Liver (tissue), 9 donors: Measurements from ENCODE around the gene MTIF3. TPM values are rescaled to one million over a fixed set of nuclear protein-coding genes. Genes with fewer than 3 reads are reported as not detected.

Experiments
- DNase-seq: peaks from one replicate; pipeline ENCODE4 v3.0.0-alpha.2; 2017; ENCODE audit warnings: low spot score
- H3K27ac ChIP-seq, 2 donors: one replicate each; pipeline ENCODE4 v1.7.0; 2013; ENCODE audit warnings: inconsistent platforms in 2 of 2, low read length in 2 of 2, control low read depth in 1 of 2, low read depth in 1 of 2, mild to moderate bottlenecking in 1 of 2
- H3K27me3 ChIP-seq, 4 donors: one replicate each; pipeline versions ENCODE4 v1.6.1 to v1.7.0; 2013; ENCODE audit warnings: low read length in 3 of 4, inconsistent platforms in 1 of 4, mild to moderate bottlenecking in 1 of 4, moderate library complexity in 1 of 4; ENCODE audit not compliant: control insufficient read depth in 4 of 4, insufficient read depth in 4 of 4
- H3K36me3 ChIP-seq, 4 donors: one replicate each; pipeline versions ENCODE4 v1.6.1 to v1.7.0; 2013; ENCODE audit warnings: low read length in 3 of 4, mild to moderate bottlenecking in 3 of 4, low read depth in 1 of 4, moderate library complexity in 1 of 4; ENCODE audit not compliant: control insufficient read depth in 4 of 4, insufficient read depth in 3 of 4
- H3K4me1 ChIP-seq, 4 donors: one replicate each; pipeline versions ENCODE4 v1.6.1 to v1.7.0; 2013; ENCODE audit warnings: low read length in 3 of 4, mild to moderate bottlenecking in 3 of 4, moderate library complexity in 1 of 4; ENCODE audit not compliant: control insufficient read depth in 4 of 4, insufficient read depth in 4 of 4
- H3K4me3 ChIP-seq, 3 donors: one replicate each; pipeline versions ENCODE4 v1.6.1 to v1.7.0; 2013; ENCODE audit warnings: low read length in 3 of 3, control low read depth in 1 of 3, low read depth in 1 of 3, mild to moderate bottlenecking in 1 of 3
- H3K9ac ChIP-seq, 2 donors: one replicate each; pipeline ENCODE4 v1.7.0; 2013; ENCODE audit warnings: low read length in 2 of 2, mild to moderate bottlenecking in 2 of 2, moderate library complexity in 2 of 2, control low read depth in 1 of 2, low read depth in 1 of 2
- H3K9me3 ChIP-seq, 4 donors: one replicate each; pipeline versions ENCODE4 v1.6.1 to v1.7.0; 2013; ENCODE audit warnings: low read length in 3 of 4; ENCODE audit not compliant: control insufficient read depth in 4 of 4
- EGR1 ChIP-seq, 2 donors: IDR thresholded peaks; 2 replicates each; pipeline ENCODE4 v1.6.1; 2016 to 2018; ENCODE audit warnings: antibody characterized with exemption in 2 of 2, low read depth in 2 of 2
- FOXA1 ChIP-seq: IDR thresholded peaks from 2 replicates; pipeline ENCODE4 v1.6.1; 2016; ENCODE audit warnings: antibody characterized with exemption
- FOXA2 ChIP-seq: IDR thresholded peaks from 2 replicates; pipeline ENCODE4 v1.6.1; 2016; ENCODE audit warnings: antibody characterized with exemption
- GABPA ChIP-seq, 2 donors: IDR thresholded peaks in 1 of 2; conservative IDR thresholded peaks in 1 of 2; 2 replicates each; pipeline ENCODE4 v1.6.1; 2016; ENCODE audit warnings: antibody characterized with exemption in 2 of 2, mild to moderate bottlenecking in 1 of 2, moderate library complexity in 1 of 2
- HNF4A ChIP-seq, 2 donors: conservative IDR thresholded peaks; 2 replicates each; pipeline ENCODE4 v1.6.1; 2016; ENCODE audit warnings: antibody characterized with exemption in 2 of 2, mild to moderate bottlenecking in 2 of 2
- HNF4G ChIP-seq: IDR thresholded peaks from 2 replicates; pipeline ENCODE4 v1.6.1; 2016; ENCODE audit warnings: antibody characterized with exemption
- JUND ChIP-seq, 2 donors: IDR thresholded peaks; 2 replicates each; pipeline ENCODE4 v1.6.1; 2016; ENCODE audit warnings: antibody characterized with exemption in 2 of 2
- NR2F2 ChIP-seq: IDR thresholded peaks from 2 replicates; pipeline ENCODE4 v1.6.1; 2016; ENCODE audit warnings: antibody characterized with exemption
- RAD21 ChIP-seq, 2 donors: IDR thresholded peaks; 2 replicates each; pipeline ENCODE4 v1.6.1; 2016; ENCODE audit warnings: antibody characterized with exemption in 2 of 2, mild to moderate bottlenecking in 2 of 2
- RXRA ChIP-seq, 2 donors: IDR thresholded peaks; 2 replicates each; pipeline ENCODE4 v1.6.1; 2017 to 2018; ENCODE audit warnings: antibody characterized with exemption in 2 of 2, mild to moderate bottlenecking in 1 of 2
- SP1 ChIP-seq: IDR thresholded peaks from 2 replicates; pipeline ENCODE4 v1.6.1; 2018; ENCODE audit warnings: antibody characterized with exemption, mild to moderate bottlenecking
- TAF1 ChIP-seq: conservative IDR thresholded peaks from 2 replicates; pipeline ENCODE4 v1.6.1; 2016; ENCODE audit warnings: antibody characterized with exemption, mild to moderate bottlenecking
- YY1 ChIP-seq: IDR thresholded peaks from 2 replicates; pipeline ENCODE4 v1.6.1; 2016; ENCODE audit warnings: antibody characterized with exemption, mild to moderate bottlenecking
- WGBS: extraction: QIAGEN DNeasy Blood & Tissue Kit; methylation state at CpG from one replicate; pipeline ENCODE4 v1.1.7; 2013; 5-methylcytosine and 5-hydroxymethylcytosine counted together
- polyA plus RNA-seq, 2 donors: library from polyadenylated mRNA; stranded (reverse) in 1 of 2; unstranded in 1 of 2; fragments of 200-250 nt in 1 of 2; fragments of >200 nt in 1 of 2; fragmentation: Nextera tagmentation in 1 of 2; extraction: Ambion mirVana in 1 of 2; gene quantifications; one replicate each; pipeline versions ENCODE4 v1.2.1 to v1.2.3, GENCODE V29; 2013 to 2015
- total RNA-seq, 2 donors: library from RNA; depleted of rRNA; stranded (reverse); fragments of >200 nt; gene quantifications; one replicate each; pipeline ENCODE4 v1.2.3, GENCODE V29; 2014
- TF ChIP-seq, protein P1 (sequence below): fragments of 150-350 bp; IDR thresholded peaks from 2 replicates; pipeline ENCODE4 v1.5.1; 2017; ENCODE audit warnings: improper control_type of control experiment, low read depth, low read length; ENCODE audit not compliant: missing input control
- TF ChIP-seq, protein P2 (sequence below): IDR thresholded peaks from 2 replicates; pipeline ENCODE4 v1.6.1; 2016; ENCODE audit warnings: antibody characterized with exemption
- TF ChIP-seq, protein P3 (sequence below): IDR thresholded peaks from 2 replicates; pipeline ENCODE4 v1.6.1; 2016; ENCODE audit warnings: antibody characterized with exemption
- TF ChIP-seq, protein P4 (sequence below): IDR thresholded peaks from 2 replicates; pipeline ENCODE4 v1.6.1; 2016; ENCODE audit warnings: antibody characterized with exemption, mild to moderate bottlenecking
- TF ChIP-seq, protein P5 (sequence below): IDR thresholded peaks from 2 replicates; pipeline ENCODE4 v1.6.1; 2016; ENCODE audit warnings: antibody characterized with exemption
- donor health status: healthy.
- donor health status: healthy.
- donor health status: healthy.
- donor health status: healthy.
- donor health status: healthy.

MTIF3 gene
- total and polyA plus RNA-seq, 4 donors: 28.0 to 62.1 (median 32.8) TPM

DNA sequence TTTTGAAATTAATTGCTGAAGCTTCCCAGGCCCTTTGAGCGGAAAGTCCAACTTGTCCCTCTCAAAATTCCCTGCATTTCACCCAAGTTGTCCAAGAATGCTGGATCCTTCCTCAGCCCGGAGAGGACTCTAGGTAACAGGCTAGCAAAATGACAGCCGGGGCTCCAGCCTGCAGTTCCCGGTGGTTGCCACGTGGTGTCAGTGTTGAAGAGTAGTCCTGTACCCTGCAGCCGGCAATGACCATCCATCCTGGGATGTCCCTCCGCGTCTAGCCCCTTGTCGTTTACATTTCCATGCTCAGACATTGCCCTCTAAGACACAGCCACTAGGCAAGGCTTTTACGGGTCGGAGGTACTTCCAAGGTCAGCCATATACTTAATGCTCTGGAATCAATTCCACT lies 31.4 kb upstream of the MTIF3 start:
- Histone ChIP-seq H3K9ac (no peak overlapping the region), H3K27ac (no peak overlapping the region), H3K36me3 (no peaks in the 10 kb centered on the region), H3K9me3 (peaks cover 0 to 4% (median 0%) of the 10 kb centered on the region in 4 donors), H3K4me3 (no peak overlapping the region), H3K4me1 (no peaks in the 10 kb centered on the region), H3K27me3 (peaks cover 0 to 2% (median 0%) of the 10 kb centered on the region in 4 donors)
- WGBS: 22% methylated on average over 11 of the region's 11 CpGs
- TF ChIP-seq RAD21 (IDR thresholded peaks at IDR 0.05) (peak; percentile 70 to 82), NR2F2 (no peak)
- TF ChIP-seq, protein P1, sequence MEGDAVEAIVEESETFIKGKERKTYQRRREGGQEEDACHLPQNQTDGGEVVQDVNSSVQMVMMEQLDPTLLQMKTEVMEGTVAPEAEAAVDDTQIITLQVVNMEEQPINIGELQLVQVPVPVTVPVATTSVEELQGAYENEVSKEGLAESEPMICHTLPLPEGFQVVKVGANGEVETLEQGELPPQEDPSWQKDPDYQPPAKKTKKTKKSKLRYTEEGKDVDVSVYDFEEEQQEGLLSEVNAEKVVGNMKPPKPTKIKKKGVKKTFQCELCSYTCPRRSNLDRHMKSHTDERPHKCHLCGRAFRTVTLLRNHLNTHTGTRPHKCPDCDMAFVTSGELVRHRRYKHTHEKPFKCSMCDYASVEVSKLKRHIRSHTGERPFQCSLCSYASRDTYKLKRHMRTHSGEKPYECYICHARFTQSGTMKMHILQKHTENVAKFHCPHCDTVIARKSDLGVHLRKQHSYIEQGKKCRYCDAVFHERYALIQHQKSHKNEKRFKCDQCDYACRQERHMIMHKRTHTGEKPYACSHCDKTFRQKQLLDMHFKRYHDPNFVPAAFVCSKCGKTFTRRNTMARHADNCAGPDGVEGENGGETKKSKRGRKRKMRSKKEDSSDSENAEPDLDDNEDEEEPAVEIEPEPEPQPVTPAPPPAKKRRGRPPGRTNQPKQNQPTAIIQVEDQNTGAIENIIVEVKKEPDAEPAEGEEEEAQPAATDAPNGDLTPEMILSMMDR: peak; percentile 81
- TF ChIP-seq, protein P2, sequence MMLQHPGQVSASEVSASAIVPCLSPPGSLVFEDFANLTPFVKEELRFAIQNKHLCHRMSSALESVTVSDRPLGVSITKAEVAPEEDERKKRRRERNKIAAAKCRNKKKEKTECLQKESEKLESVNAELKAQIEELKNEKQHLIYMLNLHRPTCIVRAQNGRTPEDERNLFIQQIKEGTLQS: no peak
- DNase-seq: peak; percentile 62

DNA sequence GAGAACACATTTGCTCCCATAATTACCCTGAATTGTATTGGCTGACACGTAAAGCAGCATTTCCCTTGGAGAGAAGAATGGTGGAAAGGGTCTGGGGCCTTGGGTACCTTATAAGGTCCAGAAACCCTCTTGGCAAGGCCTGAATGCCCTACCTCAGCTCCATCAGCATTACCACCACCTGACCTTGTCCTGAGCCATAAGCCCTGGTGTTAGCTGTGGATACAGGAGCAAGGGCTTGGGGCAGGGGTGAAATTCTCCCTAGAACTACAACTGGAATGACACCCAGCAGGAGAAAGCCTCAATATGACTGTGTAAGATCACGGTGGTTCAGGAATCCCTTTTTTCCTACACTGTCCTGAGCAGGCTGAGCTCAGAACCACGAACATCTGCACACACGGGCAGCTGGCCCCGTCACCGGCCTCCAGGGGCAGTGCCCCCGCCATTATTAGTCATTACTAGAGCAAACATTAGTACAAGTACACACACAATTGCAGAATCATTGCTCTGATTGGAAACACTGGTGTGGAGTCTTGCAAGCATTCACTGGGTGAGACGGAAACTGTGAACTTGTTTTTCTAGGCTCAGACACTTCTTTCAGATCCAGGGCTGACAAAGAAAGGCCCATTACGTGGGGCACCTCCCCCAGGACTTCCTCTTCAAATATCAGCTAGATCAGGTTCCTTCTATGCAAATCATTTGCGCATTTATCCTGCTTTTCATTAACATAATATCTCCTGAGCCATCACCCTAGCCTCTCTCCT lies 26.8 kb upstream of the MTIF3 start:
- Histone ChIP-seq H3K4me3 (no peak overlapping the region), H3K27ac (no peak overlapping the region)
- DNase-seq: no peak

More for the DNA sequence above, 26.8 kb upstream of the MTIF3 start:
- H3K9me3 ChIP-seq: peaks cover 0 to 4% (median 0%) of the 10 kb centered on the region in 4 donors
- no peaks in the 10 kb centered on the region for H3K27me3 ChIP-seq
- H3K9ac ChIP-seq: no peak overlapping the region
- H3K4me1 ChIP-seq: no peaks in the 10 kb centered on the region
- WGBS: 34% methylated on average over 10 of the region's 10 CpGs
- TF ChIP-seq RXRA (IDR thresholded peaks at IDR 0.05) (peak; percentile 50 to 59), NR2F2 (no peak), JUND (IDR thresholded peaks at IDR 0.05) (peak; percentile 77 to 83), HNF4A (conservative IDR thresholded peaks at IDR 0.05) (peak in 1 of 2 donors; percentile 25), RAD21 (IDR thresholded peaks at IDR 0.05) (no peak), YY1 (peak; percentile 84), FOXA1 (no peak), TAF1 (no peak), HNF4G (no peak), GABPA (IDR thresholded peaks at IDR 0.05 in 1 of 2, conservative IDR thresholded peaks at IDR 0.05 in 1 of 2) (no peak), FOXA2 (peak; percentile 42), EGR1 (IDR thresholded peaks at IDR 0.05; ENCODE audit: low read depth in 2 of 2) (no peak), SP1 (peak; percentile 41)
- TF ChIP-seq, protein P3, sequence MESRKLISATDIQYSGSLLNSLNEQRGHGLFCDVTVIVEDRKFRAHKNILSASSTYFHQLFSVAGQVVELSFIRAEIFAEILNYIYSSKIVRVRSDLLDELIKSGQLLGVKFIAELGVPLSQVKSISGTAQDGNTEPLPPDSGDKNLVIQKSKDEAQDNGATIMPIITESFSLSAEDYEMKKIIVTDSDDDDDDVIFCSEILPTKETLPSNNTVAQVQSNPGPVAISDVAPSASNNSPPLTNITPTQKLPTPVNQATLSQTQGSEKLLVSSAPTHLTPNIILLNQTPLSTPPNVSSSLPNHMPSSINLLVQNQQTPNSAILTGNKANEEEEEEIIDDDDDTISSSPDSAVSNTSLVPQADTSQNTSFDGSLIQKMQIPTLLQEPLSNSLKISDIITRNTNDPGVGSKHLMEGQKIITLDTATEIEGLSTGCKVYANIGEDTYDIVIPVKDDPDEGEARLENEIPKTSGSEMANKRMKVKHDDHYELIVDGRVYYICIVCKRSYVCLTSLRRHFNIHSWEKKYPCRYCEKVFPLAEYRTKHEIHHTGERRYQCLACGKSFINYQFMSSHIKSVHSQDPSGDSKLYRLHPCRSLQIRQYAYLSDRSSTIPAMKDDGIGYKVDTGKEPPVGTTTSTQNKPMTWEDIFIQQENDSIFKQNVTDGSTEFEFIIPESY: no peak
- TF ChIP-seq, protein P2: peak; percentile 82
- TF ChIP-seq, protein P1: no peak
- TF ChIP-seq, protein P4, sequence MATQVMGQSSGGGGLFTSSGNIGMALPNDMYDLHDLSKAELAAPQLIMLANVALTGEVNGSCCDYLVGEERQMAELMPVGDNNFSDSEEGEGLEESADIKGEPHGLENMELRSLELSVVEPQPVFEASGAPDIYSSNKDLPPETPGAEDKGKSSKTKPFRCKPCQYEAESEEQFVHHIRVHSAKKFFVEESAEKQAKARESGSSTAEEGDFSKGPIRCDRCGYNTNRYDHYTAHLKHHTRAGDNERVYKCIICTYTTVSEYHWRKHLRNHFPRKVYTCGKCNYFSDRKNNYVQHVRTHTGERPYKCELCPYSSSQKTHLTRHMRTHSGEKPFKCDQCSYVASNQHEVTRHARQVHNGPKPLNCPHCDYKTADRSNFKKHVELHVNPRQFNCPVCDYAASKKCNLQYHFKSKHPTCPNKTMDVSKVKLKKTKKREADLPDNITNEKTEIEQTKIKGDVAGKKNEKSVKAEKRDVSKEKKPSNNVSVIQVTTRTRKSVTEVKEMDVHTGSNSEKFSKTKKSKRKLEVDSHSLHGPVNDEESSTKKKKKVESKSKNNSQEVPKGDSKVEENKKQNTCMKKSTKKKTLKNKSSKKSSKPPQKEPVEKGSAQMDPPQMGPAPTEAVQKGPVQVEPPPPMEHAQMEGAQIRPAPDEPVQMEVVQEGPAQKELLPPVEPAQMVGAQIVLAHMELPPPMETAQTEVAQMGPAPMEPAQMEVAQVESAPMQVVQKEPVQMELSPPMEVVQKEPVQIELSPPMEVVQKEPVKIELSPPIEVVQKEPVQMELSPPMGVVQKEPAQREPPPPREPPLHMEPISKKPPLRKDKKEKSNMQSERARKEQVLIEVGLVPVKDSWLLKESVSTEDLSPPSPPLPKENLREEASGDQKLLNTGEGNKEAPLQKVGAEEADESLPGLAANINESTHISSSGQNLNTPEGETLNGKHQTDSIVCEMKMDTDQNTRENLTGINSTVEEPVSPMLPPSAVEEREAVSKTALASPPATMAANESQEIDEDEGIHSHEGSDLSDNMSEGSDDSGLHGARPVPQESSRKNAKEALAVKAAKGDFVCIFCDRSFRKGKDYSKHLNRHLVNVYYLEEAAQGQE: no peak
- TF ChIP-seq, protein P5, sequence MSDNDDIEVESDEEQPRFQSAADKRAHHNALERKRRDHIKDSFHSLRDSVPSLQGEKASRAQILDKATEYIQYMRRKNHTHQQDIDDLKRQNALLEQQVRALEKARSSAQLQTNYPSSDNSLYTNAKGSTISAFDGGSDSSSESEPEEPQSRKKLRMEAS: peak; percentile 29
- no peaks in the 10 kb centered on the region for H3K36me3 ChIP-seq
